Loucy (cell line): ENCODE data around the gene AGPAT3.
"Not testable (repeated sequence)": the region's sequence is repeated elsewhere in the genome, so short reads cannot be mapped to it uniquely, and the experiment has no call there.

Experiments used
- H2AFZ ChIP-seq: fragments of 200-600 bp; sonication (generic); 2 replicates; pipeline ENCODE4 v1.6.0; 2016; ENCODE audit warnings: antibody characterized with exemption, mild to moderate bottlenecking, low read length, moderate library complexity
- H3F3A ChIP-seq: fragments of 200-600 bp; 2 replicates; pipeline ENCODE4 v1.6.0; 2016; ENCODE audit warnings: antibody characterized with exemption, low read depth, mild to moderate bottlenecking
- H3K27me3 ChIP-seq: fragments of 200-600 bp; sonication (generic); 2 replicates; pipeline ENCODE4 v1.6.1; 2014; ENCODE audit warnings: low read length, mild to moderate bottlenecking; ENCODE audit not compliant: insufficient read depth, poor library complexity, severe bottlenecking
- H3K36me3 ChIP-seq: fragments of 200-600 bp; sonication (generic); 2 replicates; pipeline ENCODE4 v1.6.1; 2016; ENCODE audit warnings: low read length; ENCODE audit not compliant: insufficient read depth
- H3K4me1 ChIP-seq: fragments of 200-600 bp; sonication (generic); 2 replicates; pipeline ENCODE4 v1.5.1; 2014; ENCODE audit warnings: low read length, mild to moderate bottlenecking; ENCODE audit not compliant: insufficient read depth, poor library complexity, severe bottlenecking
- H3K4me2 ChIP-seq: fragments of 200-600 bp; sonication (generic); 2 replicates; pipeline ENCODE4 v1.6.0; 2014; ENCODE audit warnings: antibody characterized with exemption, low read length, low read depth, mild to moderate bottlenecking; ENCODE audit not compliant: poor library complexity, severe bottlenecking
- H3K4me3 ChIP-seq: fragments of 200-600 bp; sonication (generic); 2 replicates; pipeline ENCODE4 v1.5.1; 2014; ENCODE audit warnings: low read length, mild to moderate bottlenecking, mixed read lengths; ENCODE audit not compliant: poor library complexity, severe bottlenecking
- H3K79me2 ChIP-seq: fragments of 200-600 bp; sonication (generic); 2 replicates; pipeline ENCODE4 v1.6.1; 2014; ENCODE audit warnings: low read length; ENCODE audit not compliant: insufficient read depth
- H3K9ac ChIP-seq: fragments of 200-600 bp; sonication (generic); 2 replicates; pipeline ENCODE4 v1.6.0; 2014; ENCODE audit warnings: mild to moderate bottlenecking, low read depth, low read length, moderate library complexity; ENCODE audit not compliant: poor library complexity, severe bottlenecking
- H3K9me2 ChIP-seq: fragments of 200-600 bp; sonication (generic); replicated peaks from 2 replicates; pipeline ENCODE4 v1.6.1; 2016; ENCODE audit warnings: low read depth, low read length, mixed read lengths
- H3K9me3 ChIP-seq: fragments of 200-600 bp; sonication (generic); 2 replicates; pipeline ENCODE4 v1.6.1; 2014; ENCODE audit warnings: mild to moderate bottlenecking, antibody characterized with exemption, low read length, low read depth; ENCODE audit not compliant: insufficient read depth
- H4K20me1 ChIP-seq: fragments of 200-600 bp; sonication (generic); 2 replicates; pipeline ENCODE4 v1.6.0; 2014; ENCODE audit warnings: antibody characterized with exemption, low read length, mild to moderate bottlenecking; ENCODE audit not compliant: insufficient read depth, poor library complexity, severe bottlenecking
- CTCF ChIP-seq: fragments of 200-600 bp; sonication (generic); conservative IDR thresholded peaks from 2 replicates; pipeline ENCODE4 v1.5.1; 2014; ENCODE audit warnings: mild to moderate bottlenecking, antibody characterized with exemption, low read length
- EZH2phosphoT487 ChIP-seq: fragments of 200-600 bp; IDR thresholded peaks from 2 replicates; pipeline ENCODE4 v1.6.1; 2018; ENCODE audit warnings: antibody characterized with exemption, mild to moderate bottlenecking, moderate library complexity, borderline replicate concordance

AGPAT3 gene

GRCh38 chr21:43820466-43820865 is 44.6 kb upstream of the AGPAT3 start:
- no peaks in the 10 kb centered on the region for H3F3A ChIP-seq
- H3K4me1 ChIP-seq: no peaks in the 10 kb centered on the region
- H3K4me2 ChIP-seq: no peak overlapping the region
- H3K4me3 ChIP-seq: no peak overlapping the region
- H4K20me1 ChIP-seq: no peaks in the 10 kb centered on the region
- no peaks in the 10 kb centered on the region for H3K79me2 ChIP-seq
- H3K9ac ChIP-seq: no peak overlapping the region
- no peaks in the 10 kb centered on the region for H3K9me2 ChIP-seq
- H3K9me3 ChIP-seq: no peaks in the 10 kb centered on the region
- no peak overlapping the region for H2AFZ ChIP-seq
- H3K27me3 ChIP-seq: no peaks in the 10 kb centered on the region
- no peak for TF ChIP-seq CTCF
- no peak for TF ChIP-seq EZH2phosphoT487
- H3K36me3 ChIP-seq: no peaks in the 10 kb centered on the region

- not testable (repeated sequence) for H3K79me2 ChIP-seq, H4K20me1 ChIP-seq, H3F3A ChIP-seq, H3K4me1 ChIP-seq, H3K9me3 ChIP-seq, H2AFZ ChIP-seq, H3K4me2 ChIP-seq, H3K36me3 ChIP-seq, H3K9ac ChIP-seq, H3K4me3 ChIP-seq, H3K9me2 ChIP-seq, H3K27me3 ChIP-seq
Measured at GRCh38 chr21:43822166-43822565, 42.9 kb upstream of the AGPAT3 start.

DNA sequence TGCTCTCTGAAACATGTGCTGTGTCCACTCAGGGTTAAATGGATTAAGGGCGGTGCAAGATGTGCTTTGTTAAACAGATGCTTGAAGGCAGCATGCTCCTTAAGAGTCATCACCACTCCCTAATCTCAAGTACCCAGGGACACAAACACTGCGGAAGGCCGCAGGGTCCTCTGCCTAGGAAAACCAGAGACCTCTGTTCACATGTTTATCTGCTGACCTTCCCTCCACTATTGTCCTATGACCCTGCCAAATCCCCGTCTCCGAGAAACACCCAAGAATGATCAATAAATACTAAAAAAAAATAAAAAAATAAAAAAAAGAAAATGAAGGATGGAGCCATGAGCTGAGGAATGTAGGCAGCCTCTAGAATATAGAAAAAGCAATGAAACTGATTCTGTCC is 42.3 kb upstream of the AGPAT3 start:
- not testable (repeated sequence) for H4K20me1 ChIP-seq, H3K27me3 ChIP-seq, H3K4me2 ChIP-seq, H3K9me2 ChIP-seq, H2AFZ ChIP-seq, H3K4me3 ChIP-seq, H3F3A ChIP-seq, H3K36me3 ChIP-seq, H3K9me3 ChIP-seq, H3K79me2 ChIP-seq, H3K9ac ChIP-seq, H3K4me1 ChIP-seq

GRCh38 chr21:43824333-43825241 is 40.4 kb upstream of the AGPAT3 start:
- no peak overlapping the region for H3K4me2 ChIP-seq
- H3K27me3 ChIP-seq: no peaks in the 10 kb centered on the region
- no peaks in the 10 kb centered on the region for H3K79me2 ChIP-seq
- TF ChIP-seq EZH2phosphoT487: no peak
- TF ChIP-seq CTCF: no peak
- no peaks in the 10 kb centered on the region for H3F3A ChIP-seq
- no peak overlapping the region for H3K4me3 ChIP-seq
- no peaks in the 10 kb centered on the region for H3K36me3 ChIP-seq
- H4K20me1 ChIP-seq: no peaks in the 10 kb centered on the region
- no peaks in the 10 kb centered on the region for H3K9me3 ChIP-seq
- H3K4me1 ChIP-seq: no peaks in the 10 kb centered on the region
- no peak overlapping the region for H3K9ac ChIP-seq
- H2AFZ ChIP-seq: no peak overlapping the region
- no peaks in the 10 kb centered on the region for H3K9me2 ChIP-seq
